ENCODE measurements around the gene GALNTL6.
"Not testable (repeated sequence)": the region's sequence is repeated elsewhere in the genome, so short reads cannot be mapped to it uniquely, and the experiment has no call there.

GALNTL6 gene

DNA sequence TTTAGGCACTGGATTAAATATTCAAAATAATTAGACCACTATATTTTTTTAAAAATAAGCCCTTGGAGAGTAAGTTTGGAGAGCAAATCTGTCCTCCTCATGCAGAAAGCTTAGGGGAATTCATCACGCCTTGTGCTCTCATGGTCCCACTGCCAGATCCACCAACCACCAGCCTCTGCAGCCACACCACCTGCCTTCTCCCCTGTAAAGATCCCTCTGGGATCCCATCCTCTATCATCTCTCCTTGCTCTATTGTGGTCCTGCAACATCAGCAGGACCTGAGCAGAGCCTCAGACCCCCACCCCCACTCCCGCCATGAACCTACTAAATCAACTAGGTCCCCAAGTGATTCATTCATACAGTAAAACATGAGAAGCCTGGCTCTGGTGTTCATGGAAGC lies 872.8 kb downstream of the GALNTL6 start:
- no peak for DNase-seq

DNA sequence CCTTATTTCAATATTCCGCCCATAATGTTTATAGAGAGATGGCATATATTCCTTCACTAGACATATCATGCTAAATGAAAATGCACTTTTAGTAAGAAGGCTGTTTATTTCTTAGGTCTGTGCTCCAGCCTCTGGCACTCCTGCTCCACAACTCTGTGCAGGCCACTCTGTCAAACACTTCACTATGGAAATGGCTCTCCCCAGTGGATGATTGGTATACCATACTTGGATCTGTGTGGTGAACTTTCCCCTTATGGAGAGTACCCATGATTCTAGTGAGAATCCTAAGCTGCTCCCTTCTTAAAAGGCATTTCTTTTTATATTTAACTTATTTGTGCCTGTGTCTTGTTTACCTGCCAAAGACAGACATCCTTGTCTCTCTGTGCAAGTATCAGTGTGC lies 875.3 kb downstream of the GALNTL6 start:
- DNase-seq = peak; percentile 32

DNA sequence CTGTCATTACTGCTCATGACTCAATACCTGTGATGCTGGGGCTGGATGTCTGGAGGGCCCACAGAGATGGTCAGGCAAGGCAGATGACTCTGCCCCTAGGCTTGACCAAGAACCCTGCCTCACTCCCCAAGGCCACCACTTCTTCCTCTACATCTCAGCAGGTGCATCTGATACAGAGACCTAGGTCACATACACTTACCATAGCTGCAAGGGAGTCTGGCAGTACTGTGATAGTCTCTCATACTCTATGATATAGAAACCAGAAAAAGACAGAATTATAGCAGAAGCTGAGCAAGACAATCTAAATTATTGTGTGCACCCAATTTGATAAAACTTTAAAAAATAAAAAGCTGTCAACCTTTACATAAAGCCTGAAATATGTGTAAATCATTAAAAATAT lies 878.3 kb downstream of the GALNTL6 start:
- no peak for DNase-seq

DNA sequence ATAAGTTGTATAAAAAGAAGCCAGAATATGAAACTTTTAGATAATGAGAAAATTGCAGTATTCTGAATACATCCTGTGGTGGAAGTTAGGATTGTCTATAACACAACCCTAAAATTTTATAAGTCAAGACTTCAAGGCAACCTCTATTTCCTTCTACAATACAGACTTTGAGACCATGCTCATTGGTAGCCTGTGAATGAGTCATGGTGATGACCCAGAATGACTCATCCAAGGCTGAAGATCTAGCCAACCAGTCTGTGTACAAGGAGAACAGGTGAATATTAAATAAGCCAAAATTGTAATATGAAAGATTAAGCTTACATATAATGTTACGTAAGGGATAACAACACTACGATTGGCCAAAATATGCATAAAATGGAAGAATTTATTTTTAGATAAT lies 879.5 kb downstream of the GALNTL6 start:
- no peak for DNase-seq

DNA sequence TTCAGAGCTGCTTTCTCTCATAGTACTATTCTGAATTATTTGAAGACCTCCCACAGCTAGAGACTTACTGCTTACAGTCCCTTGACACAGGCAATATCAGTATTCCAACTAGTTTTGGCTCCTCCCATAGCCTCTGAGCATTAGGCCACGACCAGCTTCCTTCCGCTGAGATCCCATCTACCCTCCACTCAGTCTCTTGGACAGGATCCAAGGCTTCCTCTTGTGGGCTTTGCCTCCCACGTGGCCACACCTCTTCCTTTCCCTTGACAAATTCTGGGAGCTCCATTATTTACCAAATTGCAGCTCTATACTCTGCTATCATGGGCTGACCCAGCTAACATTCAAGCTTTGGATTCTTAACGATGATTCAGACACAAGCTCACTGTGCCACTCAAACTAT lies 885.1 kb downstream of the GALNTL6 start:
- no peak for DNase-seq

DNA sequence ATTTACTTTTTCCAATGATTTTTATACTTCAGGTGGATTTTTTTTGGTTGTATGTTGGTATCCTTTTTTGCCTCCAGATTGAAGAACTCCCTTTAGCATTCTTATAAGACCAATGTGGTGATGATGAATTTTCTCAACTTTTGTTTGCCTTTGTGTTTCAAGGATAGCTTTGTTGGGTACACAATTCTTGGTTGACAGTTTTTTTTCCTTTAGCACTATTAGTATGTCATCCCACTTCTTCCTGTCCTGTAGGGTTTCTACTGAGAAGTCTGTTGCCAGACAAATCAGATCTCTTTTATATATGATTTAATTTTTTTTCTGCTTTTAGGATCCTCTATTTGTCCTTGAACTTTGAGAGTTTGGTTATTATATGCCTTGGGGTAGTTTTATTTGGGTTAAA lies 892.4 kb downstream of the GALNTL6 start:
- DNase-seq = no peak

DNA sequence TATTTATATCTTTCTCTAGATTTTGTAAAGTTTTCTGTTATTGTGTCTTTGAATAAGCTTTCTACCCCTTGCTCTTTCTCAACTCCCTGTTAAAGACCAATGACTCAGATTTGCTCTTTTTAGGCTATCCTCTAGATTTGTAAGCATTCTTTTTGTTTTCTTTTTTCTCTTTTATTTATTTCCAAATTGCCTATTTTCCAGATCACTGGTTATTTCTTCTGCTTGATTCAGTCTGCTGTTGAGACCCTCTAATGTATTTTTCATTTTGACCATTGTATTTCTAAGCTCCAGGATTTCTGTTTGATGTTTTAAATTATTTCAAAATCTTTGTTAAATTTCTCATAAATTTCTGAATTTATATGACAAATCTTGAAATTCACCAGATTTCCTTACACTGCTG lies 892.8 kb downstream of the GALNTL6 start:
- DNase-seq = no peak

DNA sequence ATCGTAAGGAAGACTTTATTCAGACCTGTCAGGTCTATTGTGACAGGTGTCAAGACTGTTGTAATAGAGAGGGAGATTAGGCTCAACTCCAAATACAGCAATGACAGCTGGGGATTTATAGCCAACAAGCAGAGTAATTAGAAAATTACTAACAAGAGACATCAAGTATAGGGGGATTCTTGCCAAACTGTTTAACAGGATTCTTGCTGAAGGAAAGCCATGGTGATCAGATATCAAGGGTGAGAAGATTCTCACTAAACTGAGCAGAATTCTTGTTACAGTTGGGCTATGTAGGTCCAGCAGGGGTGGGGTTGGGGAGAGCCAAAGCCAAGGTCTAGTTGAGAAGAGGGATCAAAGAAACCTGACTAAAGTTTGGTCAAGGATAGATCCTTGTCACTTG lies 894.4 kb downstream of the GALNTL6 start:
- peak; percentile 37 for DNase-seq

DNA sequence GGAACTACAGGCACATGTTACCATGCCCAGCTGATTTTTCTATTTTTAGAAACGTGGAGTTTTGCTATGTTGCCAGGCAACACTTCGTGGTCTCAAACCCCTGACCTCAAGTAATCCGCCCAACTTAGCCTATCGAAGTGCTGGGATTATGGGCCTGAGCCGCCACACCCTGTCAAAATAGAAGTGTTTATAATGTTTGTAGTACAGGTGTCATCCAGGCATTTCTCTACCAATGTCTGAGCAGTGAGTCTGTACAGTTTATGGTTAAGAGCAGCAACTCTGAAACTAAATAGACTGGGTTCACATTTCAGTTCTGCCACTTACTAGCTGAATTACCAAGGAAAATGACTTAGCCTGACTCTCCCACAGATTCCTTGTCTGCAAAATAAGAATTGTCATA lies 895.0 kb downstream of the GALNTL6 start:
- no peak for DNase-seq

DNA sequence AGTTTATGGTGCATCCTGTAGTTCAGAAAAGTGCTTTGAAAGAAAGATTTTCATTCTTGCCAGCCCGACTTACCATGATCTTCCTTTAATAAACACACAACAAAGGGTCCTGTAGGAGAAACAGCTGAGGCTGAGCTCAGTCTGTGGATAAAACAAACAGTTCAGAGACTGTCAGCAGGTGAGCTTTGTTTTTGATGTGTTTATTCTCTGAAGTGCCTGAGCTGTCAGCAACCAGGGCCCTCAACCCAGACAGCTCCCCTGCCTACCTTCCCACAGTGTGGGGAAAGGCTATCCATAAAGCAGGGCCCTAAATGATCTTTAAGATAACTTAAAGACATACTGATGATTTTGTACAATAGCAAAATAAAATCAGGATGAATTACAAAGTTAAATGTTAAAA lies 896.2 kb downstream of the GALNTL6 start:
- no peak for DNase-seq

DNA sequence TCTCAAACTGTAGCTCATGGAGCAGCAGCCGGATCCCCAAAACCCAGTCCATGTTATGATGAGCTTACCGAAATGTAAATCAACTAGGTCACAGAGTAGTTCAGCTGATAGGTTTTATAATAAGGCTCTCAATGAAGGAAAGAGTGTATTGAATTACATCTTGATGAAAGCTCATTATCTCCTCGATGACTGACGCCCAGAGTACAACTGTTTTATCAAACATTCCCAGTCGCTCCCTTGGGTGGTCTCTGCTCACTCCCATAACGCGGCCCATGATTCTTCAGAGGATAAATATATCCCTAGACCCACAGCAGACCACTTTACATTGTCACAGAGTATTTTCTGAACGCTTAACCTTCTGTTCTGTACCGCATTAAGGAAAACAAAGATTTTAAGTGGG lies 903.1 kb downstream of the GALNTL6 start:
- DNase-seq = no peak

DNA sequence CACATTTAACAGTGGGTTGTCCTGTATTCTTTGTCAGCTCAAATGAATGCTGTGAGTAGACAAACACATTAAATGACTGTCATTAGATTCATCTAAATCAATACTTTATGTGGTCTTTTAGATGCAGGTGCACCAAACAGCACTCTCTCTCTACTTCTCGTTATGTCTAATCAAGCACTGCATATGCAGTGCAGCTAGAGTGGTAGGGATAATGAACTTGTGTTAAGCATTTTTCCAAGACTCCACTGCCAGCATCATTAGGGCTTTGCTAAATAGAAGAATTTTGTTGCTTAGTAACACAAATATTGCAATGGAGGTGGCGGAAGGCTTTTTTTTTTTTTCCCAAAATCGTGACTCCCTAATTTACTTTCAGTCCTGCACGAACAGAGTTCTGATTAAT lies 908.5 kb downstream of the GALNTL6 start:
- peak; percentile 39 for DNase-seq

DNA sequence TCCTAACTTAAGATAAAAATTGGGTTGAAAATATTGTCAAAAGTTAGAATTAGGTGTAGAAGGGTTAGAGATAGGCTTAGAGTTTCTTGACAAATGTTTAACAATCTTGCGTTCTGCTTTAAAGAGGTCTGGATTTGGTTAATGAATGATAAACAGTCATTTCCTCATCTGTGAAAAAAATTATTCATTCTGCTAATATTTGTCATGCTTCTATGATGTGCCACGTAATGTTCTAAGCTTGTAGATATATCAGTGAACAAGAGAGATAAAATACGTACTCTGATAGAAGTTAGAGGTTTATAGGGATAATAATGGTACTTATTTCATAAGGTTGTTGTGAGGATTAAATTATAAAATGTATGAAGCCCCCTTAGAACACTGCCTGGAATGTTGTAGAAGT lies 912.4 kb downstream of the GALNTL6 start:
- no peak for DNase-seq

DNA sequence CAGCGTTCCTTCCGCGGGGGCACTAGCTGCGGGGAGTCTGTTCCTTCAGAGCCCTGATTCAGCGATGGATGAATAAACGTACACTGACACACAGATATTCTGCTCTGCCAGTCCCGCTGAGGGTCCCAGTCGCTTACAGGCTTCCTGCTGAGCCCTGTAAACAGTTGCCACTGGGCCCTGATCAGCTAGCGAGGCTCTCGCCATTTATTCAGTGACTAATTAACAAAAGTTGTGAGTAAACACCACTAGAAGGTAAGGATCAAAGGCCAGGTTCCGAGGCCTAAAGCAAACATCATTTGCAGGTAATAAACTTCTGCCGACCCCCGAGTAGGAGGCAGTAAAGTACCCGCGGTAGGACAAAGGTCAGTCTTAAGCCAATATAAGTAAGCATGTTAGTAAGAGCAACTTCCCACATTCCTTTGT lies 912.8 kb downstream of the GALNTL6 start:
- peak; percentile 28 for DNase-seq

DNA sequence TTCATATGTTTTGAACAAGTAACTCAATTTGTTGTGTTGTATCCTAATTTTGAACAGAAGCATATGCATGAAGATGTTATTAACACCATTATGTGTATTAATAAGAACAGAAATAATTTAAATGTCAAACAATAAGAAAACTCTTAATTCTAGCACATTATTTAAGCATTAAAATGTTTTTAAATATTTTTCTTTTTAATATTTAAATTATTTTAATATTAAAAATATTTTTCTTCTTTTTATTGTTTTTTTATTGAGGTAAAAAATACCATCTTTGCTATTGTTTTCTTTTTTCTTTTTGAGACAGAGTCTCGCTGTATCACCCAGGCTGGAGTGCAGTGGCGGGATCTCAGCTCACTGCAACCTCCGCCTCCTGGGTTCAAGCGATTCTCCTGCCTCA lies 914.4 kb downstream of the GALNTL6 start:
- DNase-seq = no peak

DNA sequence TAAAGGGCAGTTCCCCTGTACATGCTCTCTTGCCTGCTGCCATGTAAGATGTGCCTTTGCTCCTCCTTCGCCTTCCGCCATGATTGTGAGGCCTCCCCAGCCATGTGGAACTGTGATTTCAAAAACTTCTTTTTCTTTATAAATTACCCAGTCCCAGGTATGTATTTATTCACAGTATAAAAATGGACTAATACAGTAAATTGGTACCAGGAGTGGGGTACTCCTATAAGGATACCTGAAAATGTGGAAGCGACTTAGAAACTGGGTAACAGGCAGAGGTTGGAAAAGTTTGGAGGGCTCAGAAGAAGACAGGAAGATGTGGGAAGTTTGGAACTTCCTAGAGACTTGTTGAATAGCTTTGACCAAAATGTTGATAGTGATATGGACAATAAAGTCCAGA lies 920.4 kb downstream of the GALNTL6 start:
- DNase-seq = not testable (repeated sequence)

DNA sequence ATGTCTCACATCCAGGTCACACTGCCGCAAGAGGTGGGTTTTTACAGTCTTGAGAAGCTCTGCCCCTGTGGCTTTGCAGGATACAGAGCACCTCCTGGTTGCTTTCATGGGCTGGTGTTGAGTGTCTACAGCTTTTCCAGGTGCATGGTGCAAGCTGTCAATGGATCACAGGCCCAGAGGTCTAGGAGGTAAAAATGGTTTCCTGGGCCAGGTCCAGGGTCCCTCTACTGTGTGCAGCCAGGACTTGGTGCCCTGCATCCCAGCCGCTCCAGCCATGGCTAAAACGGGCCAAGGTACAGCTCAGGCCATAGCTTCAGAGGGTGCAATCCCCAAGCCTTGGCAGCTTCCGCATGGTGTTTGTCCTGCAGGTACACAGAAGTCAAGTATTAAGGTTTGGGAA lies 921.4 kb downstream of the GALNTL6 start:
- DNase-seq = no peak

DNA sequence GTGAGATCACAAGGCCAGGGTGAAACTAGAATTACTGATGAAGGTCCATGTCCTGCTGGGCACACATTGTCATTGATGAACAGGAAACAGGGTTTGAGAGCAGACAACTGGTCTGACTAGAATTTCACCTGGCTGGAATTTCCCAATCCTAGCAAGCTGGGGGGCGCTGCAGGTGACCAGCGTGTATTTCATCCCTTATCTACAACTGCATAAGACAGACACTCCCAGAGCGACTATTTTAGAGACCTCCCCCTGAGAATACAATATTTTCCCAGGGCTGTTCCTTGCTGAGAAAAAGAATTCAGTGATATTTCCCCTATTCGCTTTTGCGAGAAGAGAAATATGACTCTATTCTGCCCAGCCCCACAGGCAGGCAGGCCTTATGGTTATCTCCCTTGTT lies 922.8 kb downstream of the GALNTL6 start:
- DNase-seq = no peak

DNA sequence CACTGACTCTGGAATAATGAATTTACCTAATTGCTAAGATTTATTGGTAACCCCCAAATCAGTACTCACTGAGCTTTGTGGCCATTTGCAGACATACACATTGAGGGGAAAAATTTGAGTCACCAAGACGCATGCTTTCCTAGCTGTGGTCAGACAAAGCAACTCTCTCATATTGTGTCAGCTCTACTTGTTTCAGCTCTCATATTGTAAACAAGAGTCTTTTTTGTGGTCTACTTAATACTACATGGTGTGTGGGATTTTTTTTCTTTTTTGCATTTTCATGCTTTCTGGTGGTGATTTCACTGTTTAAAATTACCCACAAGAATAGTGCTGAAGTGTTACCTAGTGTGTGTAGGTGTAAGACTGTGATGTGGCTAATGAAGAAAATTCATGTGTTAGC lies 927.2 kb downstream of the GALNTL6 start:
- no peak for DNase-seq

DNA sequence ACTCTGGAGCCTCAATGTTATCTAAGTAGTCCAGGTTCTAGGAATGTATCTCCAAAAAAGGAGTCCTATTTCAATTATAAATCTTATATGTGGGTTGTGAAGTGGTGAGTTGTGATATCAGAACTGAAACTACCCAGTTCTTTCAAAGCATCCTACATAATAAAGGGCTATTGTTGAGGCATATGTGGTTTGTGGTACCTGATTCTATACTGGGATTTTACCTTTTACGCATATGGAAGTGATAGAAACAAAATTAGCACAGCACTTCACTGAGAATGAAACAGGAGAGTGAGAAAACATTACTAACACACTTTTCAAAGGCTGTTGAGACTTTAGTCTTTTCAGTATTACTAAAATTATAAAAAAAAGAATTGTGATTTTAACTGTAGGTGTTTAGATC lies 937.7 kb downstream of the GALNTL6 start:
- no peak for DNase-seq

DNA sequence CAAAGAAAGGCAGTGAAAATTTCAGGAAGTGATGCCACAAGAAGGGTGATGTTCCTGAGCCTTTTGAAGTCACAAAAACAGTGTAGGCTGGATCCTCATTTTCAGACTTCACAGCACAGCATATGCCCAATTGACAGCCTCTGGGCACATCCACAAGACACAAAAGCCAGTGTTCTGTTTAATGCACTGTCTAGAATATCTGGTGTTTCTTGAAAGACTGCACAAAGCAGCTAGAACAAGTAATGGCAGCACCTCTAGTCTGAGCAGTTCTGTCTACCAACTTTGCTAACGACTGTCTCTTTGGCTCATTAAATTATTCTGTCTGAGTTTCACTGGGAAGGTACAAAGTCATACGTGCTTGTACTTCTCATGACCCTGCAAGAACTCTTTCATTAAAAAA lies 938.3 kb downstream of the GALNTL6 start:
- no peak for DNase-seq

DNA sequence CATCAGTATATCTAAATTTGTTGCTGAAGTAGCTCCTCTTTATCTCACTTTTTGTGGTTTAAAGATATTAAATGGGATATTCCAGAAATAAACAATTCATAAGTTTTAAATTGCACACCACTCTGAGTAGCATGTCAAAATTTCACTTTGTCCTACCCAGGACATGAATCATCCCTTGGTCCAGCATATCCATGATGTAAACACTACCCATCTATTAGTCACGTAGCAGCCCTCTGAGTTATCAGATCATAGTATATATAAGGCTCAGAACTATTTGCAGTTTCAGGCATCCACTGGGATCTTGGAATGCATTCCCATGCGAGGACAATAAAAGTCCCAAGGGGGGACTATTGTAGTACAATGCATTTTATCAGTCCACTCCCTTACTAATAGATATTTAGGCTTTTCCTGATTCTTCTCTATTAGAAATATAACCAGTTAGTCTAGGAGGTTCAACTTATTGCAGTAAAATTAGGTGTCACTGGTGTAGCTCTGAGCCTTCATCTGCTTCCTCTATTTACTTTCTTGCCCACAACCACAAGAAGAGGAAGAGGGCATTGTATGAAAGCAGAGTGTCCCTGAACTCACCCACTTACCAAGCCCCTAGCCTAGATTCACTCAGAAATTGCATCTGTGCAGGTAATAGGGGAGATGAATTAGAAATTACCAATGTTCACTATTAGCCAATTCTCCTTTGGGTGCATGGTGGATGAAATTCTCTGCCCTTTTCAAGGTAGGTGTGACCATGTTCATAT lies 945.6 kb downstream of the GALNTL6 start:
- no peak for DNase-seq

DNA sequence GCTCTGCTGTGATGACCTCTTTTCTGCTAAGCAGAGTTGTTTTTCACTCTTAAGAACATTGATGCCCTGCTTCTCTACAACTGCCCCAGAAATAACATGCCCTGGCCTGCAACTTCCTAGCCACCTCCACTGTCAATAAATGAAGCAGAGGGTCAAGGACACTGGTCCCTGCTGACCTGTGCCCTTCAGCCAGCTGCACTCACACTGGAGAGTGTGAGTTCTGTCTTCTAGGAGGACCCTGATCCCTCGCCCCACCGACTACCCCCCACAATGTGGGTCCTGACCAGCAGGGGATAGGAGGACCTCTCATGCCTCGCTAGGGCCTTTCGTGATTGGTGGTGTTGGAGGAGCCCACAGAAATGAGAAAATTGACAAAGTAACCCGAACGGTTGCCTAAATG lies 947.3 kb downstream of the GALNTL6 start:
- DNase-seq = no peak

DNA sequence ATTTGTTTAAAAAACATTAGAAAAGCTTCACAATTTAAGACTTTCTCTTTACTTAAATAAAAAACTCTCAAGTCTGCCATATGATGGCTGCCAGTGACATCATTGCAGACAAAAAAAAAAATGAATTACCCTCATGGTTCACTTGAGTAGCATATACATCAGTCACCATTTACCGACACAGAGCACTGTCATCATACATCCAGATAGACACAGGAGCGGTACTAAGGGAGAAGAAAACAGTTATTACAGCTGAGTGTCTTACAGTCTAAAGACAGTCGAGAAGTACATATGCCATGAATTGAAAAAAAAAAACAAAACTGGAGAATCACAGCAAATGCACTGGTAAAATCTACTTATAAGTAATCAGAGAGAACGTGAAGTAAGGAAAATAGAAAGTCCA lies 949.7 kb downstream of the GALNTL6 start:
- DNase-seq = peak; percentile 19

DNA sequence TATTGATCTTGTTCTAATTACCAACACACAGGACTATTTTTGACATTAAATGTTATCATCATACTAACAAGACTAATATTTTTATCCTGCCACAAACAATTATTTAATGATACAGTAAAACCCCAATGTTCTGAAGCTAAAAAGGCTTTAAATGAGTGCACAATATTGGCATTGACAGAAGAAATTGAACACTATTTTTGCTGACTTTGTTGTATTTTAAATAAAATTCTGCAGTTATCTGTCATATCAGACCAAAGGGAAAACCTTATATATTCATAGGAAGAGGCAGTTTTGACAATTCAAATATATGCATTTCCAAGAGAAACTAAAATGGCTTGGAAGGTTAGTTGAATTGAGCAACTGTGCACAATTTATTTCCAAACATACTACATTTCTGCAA lies 957.6 kb downstream of the GALNTL6 start:
- DNase-seq = no peak

DNA sequence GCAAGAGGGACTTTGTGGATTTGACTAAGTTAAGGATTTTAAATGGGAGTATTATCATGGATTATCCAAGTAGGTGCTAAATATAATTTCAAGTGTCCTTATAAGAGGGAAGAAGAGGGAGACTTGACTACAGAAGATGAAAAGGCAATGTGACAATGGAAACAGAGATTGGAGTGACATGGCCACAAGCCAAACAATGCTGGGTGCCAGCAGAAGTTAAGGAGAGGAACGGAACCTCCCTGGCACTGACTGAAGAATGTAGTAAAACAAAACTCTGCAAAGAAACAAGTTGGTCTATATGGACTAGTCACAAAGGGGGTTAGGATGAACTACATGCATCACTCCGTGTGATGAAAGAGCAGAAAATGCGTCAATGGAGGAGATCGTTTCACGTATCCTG lies 959.6 kb downstream of the GALNTL6 start:
- no peak for DNase-seq
